ENCODE data around the gene EFEMP1. TPM values are rescaled to one million over a fixed set of nuclear protein-coding genes. Genes with fewer than 3 reads are reported as not detected.

The EFEMP1 gene
- total RNA-seq, 4 donors from 2014 or later = 11.2 to 68.3 (median 41.8) TPM

DNA sequence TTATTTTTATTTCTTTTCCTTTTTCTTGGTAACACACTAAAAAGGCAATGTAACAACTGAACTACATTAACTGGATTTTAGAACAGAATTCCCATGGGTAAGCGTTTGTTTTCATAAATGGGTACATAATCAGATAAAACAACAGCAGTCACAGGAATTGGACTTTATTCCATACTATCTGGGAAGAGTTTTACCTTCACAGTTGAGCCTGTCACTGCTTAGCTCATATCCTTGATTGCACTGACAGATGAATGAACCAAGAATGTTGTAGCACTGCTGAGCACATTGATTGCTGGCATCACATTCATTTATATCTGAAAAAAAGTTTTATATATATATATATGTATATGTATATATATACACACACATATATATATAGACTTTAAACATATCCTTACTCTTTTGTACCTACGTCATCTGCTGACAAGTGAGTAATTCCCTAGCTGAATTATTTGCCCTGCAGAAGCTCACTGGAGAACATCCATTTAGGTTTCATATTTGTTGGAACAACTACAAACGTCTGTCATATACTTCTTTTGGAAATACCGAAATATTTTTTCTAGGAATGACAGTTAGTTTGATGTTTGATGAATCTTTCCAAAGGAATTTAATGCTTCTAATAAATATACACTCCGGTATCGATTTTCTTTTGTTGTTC is 47.0 kb downstream of the EFEMP1 start:
- H3K9me3 ChIP-seq = no peaks in the 10 kb centered on the region
- no peaks in the 10 kb centered on the region for H3K4me1 ChIP-seq
- no peak overlapping the region for H3K4me3 ChIP-seq
- WGBS, 2 donors = 61 to 74% methylated on average over 6 of the region's 6 CpGs
- no peak for DNase-seq
- no peaks in the 10 kb centered on the region for H3K27me3 ChIP-seq
- H3K27ac ChIP-seq = no peak overlapping the region
- intact Hi-C loops (cut with DNase I) = no loop called here
- no peak for TF ChIP-seq POLR2A (IDR thresholded peaks at IDR 0.05)
- TF ChIP-seq, protein P1, sequence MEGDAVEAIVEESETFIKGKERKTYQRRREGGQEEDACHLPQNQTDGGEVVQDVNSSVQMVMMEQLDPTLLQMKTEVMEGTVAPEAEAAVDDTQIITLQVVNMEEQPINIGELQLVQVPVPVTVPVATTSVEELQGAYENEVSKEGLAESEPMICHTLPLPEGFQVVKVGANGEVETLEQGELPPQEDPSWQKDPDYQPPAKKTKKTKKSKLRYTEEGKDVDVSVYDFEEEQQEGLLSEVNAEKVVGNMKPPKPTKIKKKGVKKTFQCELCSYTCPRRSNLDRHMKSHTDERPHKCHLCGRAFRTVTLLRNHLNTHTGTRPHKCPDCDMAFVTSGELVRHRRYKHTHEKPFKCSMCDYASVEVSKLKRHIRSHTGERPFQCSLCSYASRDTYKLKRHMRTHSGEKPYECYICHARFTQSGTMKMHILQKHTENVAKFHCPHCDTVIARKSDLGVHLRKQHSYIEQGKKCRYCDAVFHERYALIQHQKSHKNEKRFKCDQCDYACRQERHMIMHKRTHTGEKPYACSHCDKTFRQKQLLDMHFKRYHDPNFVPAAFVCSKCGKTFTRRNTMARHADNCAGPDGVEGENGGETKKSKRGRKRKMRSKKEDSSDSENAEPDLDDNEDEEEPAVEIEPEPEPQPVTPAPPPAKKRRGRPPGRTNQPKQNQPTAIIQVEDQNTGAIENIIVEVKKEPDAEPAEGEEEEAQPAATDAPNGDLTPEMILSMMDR (IDR thresholded peaks at IDR 0.05) = no peak
- no peaks in the 10 kb centered on the region for H3K36me3 ChIP-seq

DNA sequence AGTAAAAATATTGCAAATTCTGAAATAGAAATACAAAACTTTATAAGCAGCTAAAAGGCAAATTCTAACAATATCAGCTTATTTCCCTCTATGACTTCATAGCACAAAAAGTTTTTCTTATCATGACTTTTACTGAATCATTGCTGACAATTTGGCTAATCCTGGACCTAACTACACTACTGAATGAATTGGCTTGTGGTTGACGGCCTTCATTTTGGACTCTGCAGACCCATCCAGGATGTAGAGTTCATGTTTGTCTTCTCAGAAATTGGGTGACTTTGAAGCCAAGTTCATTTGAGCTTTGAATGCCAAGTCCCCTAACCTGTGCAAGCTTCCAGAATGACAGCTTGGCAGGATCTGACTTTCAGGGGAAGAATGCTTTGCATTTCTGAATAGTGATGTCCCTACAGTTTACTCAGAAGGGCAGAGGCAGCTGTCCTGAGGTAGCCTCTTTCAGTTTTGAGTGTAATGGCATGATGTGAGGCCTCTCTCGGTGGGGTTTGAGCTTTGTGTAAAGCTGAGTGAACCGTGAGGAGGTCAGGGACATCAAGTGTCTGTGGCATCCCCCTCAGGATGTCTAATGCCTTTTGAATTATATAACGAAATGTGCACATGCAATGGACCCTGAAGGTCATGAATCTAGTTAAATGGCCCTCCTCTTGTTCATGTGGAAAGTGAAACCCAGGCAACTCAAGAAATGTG is 48.0 kb downstream of the EFEMP1 start:
- intact Hi-C loops (cut with DNase I) = no loop called here
- H3K4me1 ChIP-seq = no peaks in the 10 kb centered on the region
- WGBS, 2 donors = 76 to 78% methylated on average over 4 of the region's 4 CpGs

DNA sequence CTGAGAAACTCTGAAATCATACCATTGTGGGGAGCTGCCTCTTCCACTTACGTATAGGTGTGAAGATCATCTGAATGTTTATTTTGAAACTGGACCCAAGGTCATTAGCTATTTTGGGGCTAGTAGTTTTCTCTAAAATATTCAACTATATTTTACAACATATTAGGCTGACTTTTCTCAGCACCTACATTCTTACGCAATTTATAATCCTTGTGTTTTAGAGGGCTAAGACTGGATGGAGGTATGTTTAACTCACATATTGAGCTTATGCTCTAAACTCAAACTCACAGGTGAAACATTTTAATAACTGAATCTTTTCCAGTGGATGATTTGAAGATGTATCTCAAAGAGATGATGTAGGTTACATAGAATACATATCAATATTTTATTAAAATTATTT is 49.2 kb downstream of the EFEMP1 start:
- DNase-seq = no peak
- intact Hi-C loops (cut with DNase I) = no loop called here
- Histone ChIP-seq H3K36me3 (no peaks in the 10 kb centered on the region), H3K4me1 (no peaks in the 10 kb centered on the region), H3K4me3 (no peak overlapping the region), H3K27ac (no peak overlapping the region), H3K9me3 (no peaks in the 10 kb centered on the region), H3K27me3 (no peaks in the 10 kb centered on the region)
- TF ChIP-seq, protein P1 (IDR thresholded peaks at IDR 0.05) = no peak
- no peak for TF ChIP-seq POLR2A (IDR thresholded peaks at IDR 0.05)
- 91 to 94% methylated on average over 2 of the region's 2 CpGs for WGBS, 2 donors

More for the DNA sequence above, 48.0 kb downstream of the EFEMP1 start:
- no peaks in the 10 kb centered on the region for H3K27me3 ChIP-seq
- DNase-seq = no peak
- TF ChIP-seq, protein P1 (IDR thresholded peaks at IDR 0.05) = no peak
- TF ChIP-seq POLR2A (IDR thresholded peaks at IDR 0.05) = no peak
- no peaks in the 10 kb centered on the region for H3K36me3 ChIP-seq
- H3K4me3 ChIP-seq = no peak overlapping the region
- no peaks in the 10 kb centered on the region for H3K9me3 ChIP-seq
- H3K27ac ChIP-seq = no peak overlapping the region

GRCh38 chr2:55871637-55872036 is 51.9 kb downstream of the EFEMP1 start:
- no peak overlapping the region for H3K27ac ChIP-seq
- H3K27me3 ChIP-seq = no peaks in the 10 kb centered on the region
- H3K4me3 ChIP-seq = no peak overlapping the region
- H3K4me1 ChIP-seq = no peaks in the 10 kb centered on the region
- no peaks in the 10 kb centered on the region for H3K36me3 ChIP-seq
- TF ChIP-seq, protein P1 (IDR thresholded peaks at IDR 0.05) = no peak
- no peak for TF ChIP-seq POLR2A (IDR thresholded peaks at IDR 0.05)
- no peaks in the 10 kb centered on the region for H3K9me3 ChIP-seq
- intact Hi-C loops (cut with DNase I) = no loop called here
- DNase-seq = no peak

GRCh38 chr2:55869637-55870325 is 53.8 kb downstream of the EFEMP1 start:
- DNase-seq = no peak
- intact Hi-C loops (cut with DNase I) = no loop called here
- no peaks in the 10 kb centered on the region for H3K4me1 ChIP-seq
- H3K27ac ChIP-seq = no peak overlapping the region
- no peaks in the 10 kb centered on the region for H3K36me3 ChIP-seq
- 74 to 78% methylated on average over 5 of the region's 5 CpGs for WGBS, 2 donors
- no peak overlapping the region for H3K4me3 ChIP-seq
- TF ChIP-seq POLR2A (IDR thresholded peaks at IDR 0.05) = no peak
- TF ChIP-seq, protein P1 (IDR thresholded peaks at IDR 0.05) = no peak
- no peaks in the 10 kb centered on the region for H3K27me3 ChIP-seq
- H3K9me3 ChIP-seq = no peaks in the 10 kb centered on the region

All from esophagus squamous epithelium (tissue), 5 donors.